ENCODE results near the gene GRK4.
"Not testable (repeated sequence)": the region's sequence is repeated elsewhere in the genome, so short reads cannot be mapped to it uniquely, and the experiment has no call there.

Gene GRK4

DNA sequence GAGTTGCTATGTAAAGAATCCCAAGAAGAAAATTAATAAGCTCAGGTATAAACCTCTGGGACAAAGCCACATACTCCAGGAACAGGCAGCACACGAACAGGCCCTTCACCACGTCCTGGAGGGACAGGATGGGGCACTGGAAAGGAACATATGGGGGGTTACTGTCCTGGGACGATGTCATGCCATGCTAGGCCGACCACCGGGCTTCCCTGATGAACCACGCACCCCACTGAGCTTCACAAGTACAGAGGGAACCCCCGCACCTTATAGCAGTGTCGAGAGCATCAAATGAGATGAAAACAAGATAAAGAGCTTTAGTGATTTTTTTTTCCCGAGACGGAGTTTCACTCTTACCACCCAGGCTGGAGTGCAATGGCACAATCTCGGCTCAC is 19.3 kb upstream of the GRK4 start:
- Mint-ChIP-seq H3K9me3 (no peaks in the 10 kb centered on the region), H3K4me3 (no peak overlapping the region), H3K36me3 (ENCODE audit: low read depth) (peaks cover 72% of the 10 kb centered on the region), H3K4me1 (no peaks in the 10 kb centered on the region), H3K27ac (no peak overlapping the region), H3K27me3 (ENCODE audit: low read depth) (no peaks in the 10 kb centered on the region)
- TF ChIP-seq, protein P1, sequence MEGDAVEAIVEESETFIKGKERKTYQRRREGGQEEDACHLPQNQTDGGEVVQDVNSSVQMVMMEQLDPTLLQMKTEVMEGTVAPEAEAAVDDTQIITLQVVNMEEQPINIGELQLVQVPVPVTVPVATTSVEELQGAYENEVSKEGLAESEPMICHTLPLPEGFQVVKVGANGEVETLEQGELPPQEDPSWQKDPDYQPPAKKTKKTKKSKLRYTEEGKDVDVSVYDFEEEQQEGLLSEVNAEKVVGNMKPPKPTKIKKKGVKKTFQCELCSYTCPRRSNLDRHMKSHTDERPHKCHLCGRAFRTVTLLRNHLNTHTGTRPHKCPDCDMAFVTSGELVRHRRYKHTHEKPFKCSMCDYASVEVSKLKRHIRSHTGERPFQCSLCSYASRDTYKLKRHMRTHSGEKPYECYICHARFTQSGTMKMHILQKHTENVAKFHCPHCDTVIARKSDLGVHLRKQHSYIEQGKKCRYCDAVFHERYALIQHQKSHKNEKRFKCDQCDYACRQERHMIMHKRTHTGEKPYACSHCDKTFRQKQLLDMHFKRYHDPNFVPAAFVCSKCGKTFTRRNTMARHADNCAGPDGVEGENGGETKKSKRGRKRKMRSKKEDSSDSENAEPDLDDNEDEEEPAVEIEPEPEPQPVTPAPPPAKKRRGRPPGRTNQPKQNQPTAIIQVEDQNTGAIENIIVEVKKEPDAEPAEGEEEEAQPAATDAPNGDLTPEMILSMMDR (IDR thresholded peaks at IDR 0.05; ENCODE audit: unreplicated experiment in 3 of 3): no peak

DNA sequence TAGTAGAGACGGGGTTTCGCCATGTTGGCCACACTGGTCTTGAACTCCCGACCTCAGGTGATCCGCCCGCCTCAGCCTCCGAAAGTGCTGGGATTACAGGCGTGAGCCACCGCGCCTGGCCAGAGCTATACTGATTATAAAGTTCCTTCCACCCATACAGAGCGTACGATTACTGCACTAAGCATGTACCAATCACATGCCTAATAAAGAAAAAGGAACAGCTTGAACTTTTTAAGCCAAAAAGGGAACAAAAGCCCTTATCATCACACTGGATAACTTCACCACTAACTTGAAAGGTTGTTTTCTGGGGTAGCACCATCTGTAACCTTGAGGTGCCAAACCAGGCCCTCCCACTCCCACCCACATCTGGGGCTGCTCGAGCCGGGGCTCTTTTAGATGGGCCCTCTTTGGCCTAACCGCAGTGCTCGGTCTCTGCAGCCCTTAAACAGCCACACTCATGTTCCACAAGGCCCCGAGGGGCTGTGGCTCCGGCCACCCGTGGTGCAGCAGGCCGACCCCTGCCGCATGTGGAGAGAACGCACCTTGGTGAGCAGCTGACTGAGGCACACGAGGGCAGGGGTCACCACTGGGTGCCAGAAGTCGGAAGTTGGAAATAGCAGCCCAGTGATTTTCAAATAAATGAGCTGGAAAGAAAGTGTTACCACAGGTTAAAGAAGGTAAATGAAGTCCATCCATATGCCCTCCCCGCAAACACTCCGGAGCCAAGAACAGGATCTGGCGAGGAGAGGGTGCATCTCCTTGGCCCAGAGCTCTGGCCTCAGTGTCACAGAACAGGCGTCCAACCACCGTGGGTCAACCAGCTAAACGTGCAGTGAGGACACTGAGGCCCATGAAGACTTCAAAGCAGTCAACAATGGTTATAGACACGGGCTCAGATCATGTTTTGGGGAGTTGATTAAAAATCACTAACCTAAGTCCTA is 18.5 kb upstream of the GRK4 start:
- no peaks in the 10 kb centered on the region for H3K4me1 Mint-ChIP-seq
- no peak overlapping the region for H3K27ac Mint-ChIP-seq
- H3K4me3 Mint-ChIP-seq: no peak overlapping the region
- H3K36me3 Mint-ChIP-seq (ENCODE audit: low read depth): peaks cover 69% of the 10 kb centered on the region
- no peaks in the 10 kb centered on the region for H3K27me3 Mint-ChIP-seq (ENCODE audit: low read depth)
- TF ChIP-seq, protein P1 (IDR thresholded peaks at IDR 0.05; ENCODE audit: unreplicated experiment in 3 of 3): no peak
- no peaks in the 10 kb centered on the region for H3K9me3 Mint-ChIP-seq

DNA sequence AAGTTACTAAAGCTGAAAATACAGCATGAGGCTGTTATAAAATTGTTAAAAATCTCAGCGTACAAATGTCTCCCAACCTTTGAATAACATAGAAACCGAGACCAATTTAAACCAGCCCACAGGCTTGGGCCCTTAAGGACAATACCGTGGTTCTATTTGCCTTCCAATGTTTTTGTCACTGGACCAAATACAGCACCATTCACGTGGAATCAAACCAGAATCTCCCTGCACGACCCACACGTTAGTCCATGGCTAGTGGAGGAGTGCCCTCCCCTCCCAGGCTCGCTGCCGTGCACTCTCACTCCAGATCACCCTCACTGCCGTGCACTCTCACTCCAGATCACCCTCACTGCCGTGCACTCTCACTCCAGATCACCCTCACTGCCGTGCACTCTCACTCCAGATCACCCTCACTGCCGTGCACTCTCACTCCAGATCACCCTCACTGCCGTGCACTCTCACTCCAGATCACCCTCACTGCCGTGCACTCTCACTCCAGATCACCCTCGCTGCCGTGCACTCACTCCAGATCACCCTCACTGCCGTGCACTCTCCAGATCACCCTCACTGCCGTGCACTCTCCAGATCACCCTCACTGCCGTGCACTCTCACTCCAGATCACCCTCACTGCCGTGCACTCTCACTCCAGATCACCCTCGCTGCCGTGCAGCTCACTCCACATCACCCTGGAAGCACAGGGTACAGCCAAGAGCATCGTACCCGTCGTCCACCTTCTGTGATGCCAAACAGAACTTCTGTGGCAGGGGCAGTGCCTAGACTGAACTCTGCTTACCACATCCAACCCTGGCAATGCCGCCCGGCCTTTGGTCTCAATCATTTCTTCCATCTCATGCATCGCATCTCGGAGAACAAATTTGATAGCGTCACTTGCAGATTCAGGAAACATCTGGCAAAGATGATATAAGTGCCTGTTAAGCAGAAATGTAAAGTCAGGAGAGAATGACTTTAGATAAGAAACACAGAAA is 17.5 kb upstream of the GRK4 start:
- H3K9me3 Mint-ChIP-seq; H3K27ac Mint-ChIP-seq; H3K4me3 Mint-ChIP-seq; H3K4me1 Mint-ChIP-seq; H3K27me3 Mint-ChIP-seq (ENCODE audit: low read depth): not testable (repeated sequence)
- peaks cover 70% of the 10 kb centered on the region for H3K36me3 Mint-ChIP-seq (ENCODE audit: low read depth)

DNA sequence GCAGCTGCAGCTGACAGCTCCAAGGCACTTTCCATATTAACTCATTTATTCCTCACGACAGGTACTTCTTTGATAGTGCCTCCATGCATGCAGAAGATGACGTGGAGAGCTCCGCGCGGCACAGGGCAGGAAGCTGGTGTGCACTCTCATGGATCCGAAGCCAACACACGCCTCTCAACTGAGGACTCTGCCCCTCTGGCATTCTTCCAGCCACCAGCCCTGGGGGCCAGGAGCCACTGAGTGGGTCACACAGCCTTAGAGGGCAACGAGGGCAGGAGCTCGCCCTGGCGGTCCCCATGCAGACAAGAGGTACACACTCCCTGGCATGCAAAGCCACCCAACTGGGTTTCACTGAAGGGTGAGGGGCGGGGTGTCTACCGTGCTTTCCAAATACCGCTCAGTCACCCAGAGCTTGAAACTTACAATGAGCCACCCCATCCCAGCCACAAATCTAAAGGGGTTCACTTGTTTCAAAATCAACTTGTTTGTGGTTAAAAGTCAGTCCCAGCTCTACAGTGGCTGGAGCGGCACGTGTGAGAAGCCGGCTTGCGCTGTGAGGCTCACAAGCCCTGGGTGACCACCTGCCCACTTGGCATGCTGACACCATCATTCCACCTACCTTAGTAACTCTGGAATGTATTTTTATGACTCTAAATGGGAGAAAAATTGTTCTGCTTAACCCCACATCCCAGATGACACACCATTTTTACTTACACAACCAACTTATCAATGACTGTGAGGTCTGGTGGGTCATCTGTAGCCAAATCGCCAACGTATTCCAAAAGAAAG is 16.4 kb upstream of the GRK4 start:
- TF ChIP-seq, protein P1 (IDR thresholded peaks at IDR 0.05; ENCODE audit: unreplicated experiment in 3 of 3): no peak
- H3K27ac Mint-ChIP-seq: no peak overlapping the region
- no peaks in the 10 kb centered on the region for H3K4me1 Mint-ChIP-seq
- H3K9me3 Mint-ChIP-seq: no peaks in the 10 kb centered on the region
- peaks cover 76% of the 10 kb centered on the region for H3K36me3 Mint-ChIP-seq (ENCODE audit: low read depth)
- H3K27me3 Mint-ChIP-seq (ENCODE audit: low read depth): no peaks in the 10 kb centered on the region
- no peak overlapping the region for H3K4me3 Mint-ChIP-seq

DNA sequence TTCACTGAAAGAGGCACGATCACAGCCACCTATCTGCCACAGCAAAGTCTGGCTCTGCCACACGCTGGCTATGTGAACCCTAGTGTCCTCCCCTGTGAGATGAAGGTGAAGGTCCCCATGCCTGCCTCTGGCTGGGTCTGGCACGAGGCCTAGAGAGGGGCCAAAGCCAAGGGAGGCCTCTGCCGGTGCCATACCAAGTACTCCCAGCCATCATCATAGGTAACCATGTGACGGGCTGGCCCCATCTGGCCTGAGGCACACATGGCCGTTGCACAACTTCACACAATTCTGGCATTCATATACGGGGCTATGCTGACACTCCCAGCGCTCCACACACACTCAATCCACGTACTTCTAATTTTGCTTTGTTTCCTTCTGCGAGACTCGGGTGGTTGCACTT is 15.4 kb upstream of the GRK4 start:
- TF ChIP-seq, protein P1 (IDR thresholded peaks at IDR 0.05; ENCODE audit: unreplicated experiment in 3 of 3): no peak
- Mint-ChIP-seq H3K27me3 (ENCODE audit: low read depth) (no peaks in the 10 kb centered on the region), H3K9me3 (no peaks in the 10 kb centered on the region), H3K4me1 (no peaks in the 10 kb centered on the region), H3K4me3 (no peak overlapping the region), H3K27ac (no peak overlapping the region), H3K36me3 (ENCODE audit: low read depth) (peaks cover 80% of the 10 kb centered on the region)
